ENCODE measurements around the gene HSPA4.
"Not testable (repeated sequence)": the region's sequence is repeated elsewhere in the genome, so short reads cannot be mapped to it uniquely, and the experiment has no call there.

HSPA4 gene

DNA sequence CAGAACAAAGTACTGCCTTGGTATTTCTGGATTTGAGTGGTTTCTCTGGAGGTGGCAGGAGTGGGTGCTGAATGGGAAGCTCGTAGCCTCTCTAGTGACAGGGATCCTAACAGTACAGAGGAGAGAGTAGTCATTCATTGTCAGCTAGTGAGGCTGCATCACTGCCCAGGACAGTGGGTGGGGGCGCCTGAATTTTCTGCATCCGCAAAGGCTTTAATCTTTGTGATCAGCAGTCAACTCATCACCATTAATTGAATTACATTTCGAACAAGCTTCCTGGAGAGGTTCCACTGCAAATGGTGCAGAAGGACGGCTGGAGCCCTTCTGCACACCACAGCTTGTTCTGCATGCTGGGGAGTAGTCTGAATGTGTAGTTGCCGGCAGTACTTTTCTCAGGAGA, 77.5 kb downstream of the HSPA4 start:
- no peak for DNase-seq

GRCh38 chr5:133129950-133130349, 78.1 kb downstream of the HSPA4 start:
- DNase-seq: no peak

- DNase-seq: no peak
These were observed 78.7 kb downstream of the HSPA4 start for GRCh38 chr5:133130387-133131118.

- DNase-seq: no peak
These were observed 80.9 kb downstream of the HSPA4 start for GRCh38 chr5:133132717-133133116.

GRCh38 chr5:133133241-133133640, 81.4 kb downstream of the HSPA4 start:
- DNase-seq: not testable (repeated sequence)

DNA sequence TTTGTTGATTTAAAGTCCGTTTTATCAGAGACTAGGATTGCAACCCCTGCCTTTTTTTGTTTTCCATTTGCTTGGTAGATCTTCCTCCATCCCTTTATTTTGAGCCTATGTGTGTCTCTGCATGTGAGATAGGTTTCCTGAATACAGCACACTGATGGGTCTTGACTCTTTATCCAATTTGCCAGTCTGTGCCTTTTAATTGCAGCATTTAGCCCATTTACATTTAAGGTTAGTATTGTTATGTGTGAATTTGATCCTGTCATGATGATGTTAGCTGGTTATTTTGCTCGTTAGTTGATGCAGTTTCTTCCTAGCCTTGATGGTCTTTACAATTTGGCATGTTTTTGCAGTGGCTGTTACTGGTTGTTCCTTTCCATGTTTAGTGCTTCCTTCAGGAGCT, 85.1 kb downstream of the HSPA4 start:
- DNase-seq: not testable (repeated sequence)

- no peak for DNase-seq
These were observed 88.5 kb downstream of the HSPA4 start for GRCh38 chr5:133140311-133140710.

GRCh38 chr5:133141746-133142145, 89.9 kb downstream of the HSPA4 start:
- DNase-seq: no peak

- DNase-seq: no peak
These were observed 91.0 kb downstream of the HSPA4 start for GRCh38 chr5:133142782-133143181.

DNA sequence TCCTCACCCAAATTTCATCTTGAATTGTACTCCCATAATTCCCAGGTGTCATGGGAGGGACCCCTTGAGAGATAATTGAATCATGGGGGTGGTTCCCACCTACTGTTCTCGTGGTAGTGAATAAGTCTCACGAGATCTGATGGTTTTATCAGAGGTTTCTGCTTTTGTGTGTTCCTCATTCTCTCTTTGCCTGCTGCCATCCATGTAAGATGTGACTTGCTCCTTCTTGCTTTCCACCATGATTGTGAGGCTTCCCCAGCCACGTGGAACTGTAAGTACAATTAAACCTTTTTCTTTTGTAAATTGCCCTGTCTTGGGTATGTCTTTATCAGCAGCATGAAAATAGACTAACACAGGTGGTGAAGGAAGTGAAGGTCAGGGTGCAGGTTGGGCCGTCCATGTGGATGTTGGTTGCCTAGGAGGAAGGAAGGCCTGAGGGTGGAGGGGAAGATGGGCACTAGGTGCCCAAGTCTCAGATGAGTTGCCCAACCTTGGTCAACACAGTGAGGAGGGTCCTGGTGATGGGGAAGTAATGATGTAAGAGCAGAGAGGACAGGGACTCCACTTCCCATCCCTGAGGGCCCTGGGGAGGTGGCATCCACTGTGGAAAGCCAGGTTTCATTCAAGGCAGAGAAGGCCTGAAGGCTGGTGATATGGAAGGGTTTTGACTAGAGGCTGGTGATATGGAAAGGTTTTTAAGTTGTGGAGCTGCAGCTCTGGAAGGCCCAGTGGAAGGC, 92.6 kb downstream of the HSPA4 start:
- DNase-seq: no peak

- no peak for DNase-seq
These were observed 93.8 kb downstream of the HSPA4 start for GRCh38 chr5:133145436-133146170.

GRCh38 chr5:133147411-133147810, 95.6 kb downstream of the HSPA4 start:
- DNase-seq: no peak

DNA sequence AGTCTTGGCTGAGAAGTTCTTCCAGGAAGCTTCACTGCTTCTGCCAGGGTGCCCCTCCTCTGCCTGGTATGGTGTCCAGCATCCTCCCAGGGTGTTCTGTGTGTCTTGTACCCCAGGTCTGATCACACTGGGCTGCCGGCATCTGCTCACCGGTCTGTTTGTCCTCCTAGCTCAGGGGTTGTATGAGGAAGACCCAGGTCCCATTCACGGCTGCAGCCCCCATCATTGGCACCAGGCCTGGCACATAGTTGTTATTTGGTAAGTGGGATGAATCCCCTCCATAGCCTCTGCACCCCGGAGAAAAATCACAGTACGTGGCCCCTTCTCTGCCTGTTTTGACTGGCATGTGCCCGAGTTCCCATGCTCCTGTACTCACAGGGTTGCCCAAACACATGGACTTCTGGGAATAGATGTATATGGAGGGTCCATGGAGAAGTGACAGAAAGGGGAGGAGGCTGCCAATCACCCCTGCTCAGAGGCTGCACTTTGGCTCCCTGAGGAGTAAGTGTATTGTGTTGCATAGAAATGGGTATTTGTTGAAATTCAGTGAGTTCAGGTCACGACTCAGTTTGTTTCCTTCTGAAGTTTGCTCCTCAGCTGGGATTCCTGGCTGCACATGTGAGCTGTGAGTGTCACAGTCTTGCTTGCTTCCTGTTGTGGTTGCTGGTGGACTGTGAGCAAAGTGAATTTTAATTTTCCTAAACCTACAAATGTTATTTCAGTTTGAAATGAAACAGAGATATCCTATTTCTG, 96.2 kb downstream of the HSPA4 start:
- DNase-seq: no peak

DNA sequence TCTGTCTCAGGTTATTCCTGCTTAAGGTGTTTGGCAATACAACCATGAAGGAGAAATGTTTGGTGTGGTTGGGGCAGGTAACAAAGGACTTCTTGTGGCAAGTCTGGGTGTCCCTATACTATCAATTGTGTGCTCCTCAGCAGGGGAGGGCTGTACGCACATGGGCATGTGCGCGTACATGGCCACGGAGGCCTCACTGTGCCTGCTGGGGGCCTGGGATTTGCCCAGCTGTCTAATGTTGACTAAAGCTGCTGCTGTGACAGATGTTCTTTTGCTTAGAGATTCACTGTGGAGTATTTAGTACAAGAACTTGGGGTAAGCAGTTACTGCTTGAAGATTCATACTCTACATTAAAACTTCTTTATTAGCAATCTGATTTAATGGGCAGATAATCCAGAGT, 97.5 kb downstream of the HSPA4 start:
- no peak for DNase-seq

DNA sequence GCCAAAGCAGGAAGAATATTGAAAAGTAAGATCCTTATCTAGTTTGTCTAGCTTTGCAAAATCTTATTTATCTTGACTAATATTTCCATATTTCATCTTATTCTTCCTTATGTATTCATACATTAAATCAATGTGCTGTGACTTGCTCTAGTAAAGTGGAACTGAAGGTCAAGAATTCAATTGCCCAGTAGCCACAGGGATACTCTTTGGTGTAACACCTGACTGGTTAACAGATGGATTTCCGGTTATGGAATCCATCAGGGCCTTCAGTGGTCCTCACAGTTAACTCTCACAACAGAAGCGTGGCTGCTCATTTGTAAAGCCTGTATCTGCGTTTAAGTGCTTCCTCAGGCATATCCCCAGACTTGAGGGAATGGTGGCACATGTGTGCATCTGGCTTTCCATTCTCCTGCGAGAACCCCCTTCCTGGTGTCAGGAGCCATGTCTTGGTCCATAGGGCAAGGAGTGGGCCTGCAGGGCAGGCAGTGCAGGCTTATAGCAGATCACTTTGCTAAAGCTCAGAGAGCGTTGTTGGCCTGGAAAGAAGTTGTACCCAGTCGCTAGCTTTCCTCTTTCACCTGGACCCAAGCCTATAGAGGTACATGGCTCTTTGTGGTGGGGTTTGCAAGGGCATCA, 99.2 kb downstream of the HSPA4 start:
- DNase-seq: no peak

DNA sequence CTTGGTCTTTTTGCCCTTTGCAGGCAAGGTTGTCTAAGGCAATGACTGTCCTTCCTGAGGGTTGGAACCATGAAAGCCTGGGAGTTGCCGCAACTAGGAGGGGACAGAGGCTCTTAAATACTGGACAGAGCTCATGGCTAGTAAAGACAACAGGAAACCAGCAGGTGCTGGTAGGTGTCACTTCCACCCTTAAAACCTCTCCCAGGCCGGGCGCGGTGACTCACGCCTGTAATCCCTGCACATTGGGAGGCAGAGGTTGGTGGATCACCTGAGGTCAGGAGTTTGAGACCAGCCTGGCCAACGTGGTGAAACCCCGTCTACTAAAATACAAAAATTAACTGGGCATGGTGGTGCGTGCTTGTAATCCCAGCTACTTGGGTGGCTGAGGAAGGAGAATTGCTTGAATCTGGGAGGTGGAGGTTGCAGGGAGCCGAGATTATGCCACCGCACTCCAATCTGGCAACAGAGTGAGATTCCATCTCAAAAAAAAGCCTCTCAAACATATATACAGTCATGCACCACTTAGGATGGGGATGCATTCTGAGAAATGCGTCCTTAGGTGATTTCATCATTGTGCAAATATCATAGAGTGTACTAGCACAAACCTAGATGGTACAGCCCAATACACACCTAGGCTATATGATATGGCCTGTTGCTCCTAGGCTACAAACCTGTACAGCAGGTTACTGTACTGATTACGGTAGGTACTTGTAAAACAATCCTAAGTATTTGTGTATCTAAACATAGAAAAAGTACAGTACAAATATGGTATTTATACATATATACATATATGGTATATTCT, 102.7 kb downstream of the HSPA4 start:
- DNase-seq: no peak

DNA sequence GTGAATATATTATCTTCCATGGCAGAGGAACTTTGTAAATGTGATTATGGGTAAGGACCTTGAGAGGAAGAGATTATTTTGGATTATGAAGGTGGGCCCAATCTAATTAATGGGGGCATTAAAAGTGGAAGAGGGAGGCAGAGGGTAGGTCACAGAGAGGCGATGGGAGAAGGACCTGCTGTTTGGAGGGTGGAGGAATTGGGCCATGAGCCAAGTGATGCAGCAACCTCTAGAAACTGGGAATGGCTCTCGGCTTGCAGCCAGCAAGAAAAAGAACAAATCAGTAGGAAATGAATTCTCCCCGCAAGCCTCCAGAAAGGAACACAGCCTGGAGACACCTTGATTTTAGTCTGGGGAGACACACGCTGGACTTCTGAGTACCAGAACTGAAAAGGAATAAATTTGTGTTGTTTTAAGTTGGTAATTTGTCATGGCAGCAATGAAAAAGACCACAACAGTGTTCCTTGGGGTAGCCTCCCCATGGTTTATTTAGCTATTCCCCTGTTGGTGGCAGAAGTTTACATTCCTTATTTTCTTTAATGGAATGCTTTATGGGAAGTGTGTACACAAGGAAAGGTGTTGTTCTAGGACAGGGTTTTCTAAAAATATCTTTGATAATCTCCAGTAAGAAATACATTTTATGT, 103.6 kb downstream of the HSPA4 start:
- no peak for DNase-seq

All from HCEC 1CT (cell line).